Mesothelial cell of epicardium (in vitro differentiated cells): ENCODE measurements around the gene KDM6A. TPM values are rescaled to one million over a fixed set of nuclear protein-coding genes. Genes with fewer than 3 reads are reported as not detected.
"Not testable (repeated sequence)": the region's sequence is repeated elsewhere in the genome, so short reads cannot be mapped to it uniquely, and the experiment has no call there.

Experiments
- DNase-seq, 2 experiments: peaks; one replicate each; pipeline ENCODE4 v3.0.0; 2021; ENCODE audit warnings: low spot score in 2 of 2; ENCODE audit not compliant: unreplicated experiment in 2 of 2
- H3K27ac Mint-ChIP-seq: 2 replicates; pipeline ENCODE4 v1.8.0; 2021; ENCODE audit warnings: mixed read lengths
- H3K27me3 Mint-ChIP-seq: 2 replicates; pipeline ENCODE4 v1.8.0; 2021; ENCODE audit warnings: low read depth, mixed read lengths
- H3K36me3 Mint-ChIP-seq: 2 replicates; pipeline ENCODE4 v1.8.0; 2021; ENCODE audit warnings: mixed read lengths
- H3K4me1 Mint-ChIP-seq: 2 replicates; pipeline ENCODE4 v1.8.0; 2021; ENCODE audit warnings: mixed read lengths
- H3K4me3 Mint-ChIP-seq: 2 replicates; pipeline ENCODE4 v1.8.0; 2021; ENCODE audit warnings: mild to moderate bottlenecking, moderate library complexity, mixed read lengths
- H3K9me3 Mint-ChIP-seq: 2 replicates; pipeline ENCODE4 v1.8.0; 2021; ENCODE audit warnings: mixed read lengths
- total RNA-seq: library from RNA; stranded (reverse); gene quantifications from 3 replicates; pipeline ENCODE4 v1.2.1, GENCODE V29; 2021
- TF ChIP-seq, protein P1 (sequence below): fragments of 200-600 bp; sonication (generic); IDR thresholded peaks from one replicate; pipeline ENCODE4 v1.5.0; 2021; ENCODE audit warnings: antibody characterized with exemption; ENCODE audit not compliant: unreplicated experiment

The KDM6A gene
- total RNA-seq, 1 donor from 2014 or later, result 69.7 TPM

DNA sequence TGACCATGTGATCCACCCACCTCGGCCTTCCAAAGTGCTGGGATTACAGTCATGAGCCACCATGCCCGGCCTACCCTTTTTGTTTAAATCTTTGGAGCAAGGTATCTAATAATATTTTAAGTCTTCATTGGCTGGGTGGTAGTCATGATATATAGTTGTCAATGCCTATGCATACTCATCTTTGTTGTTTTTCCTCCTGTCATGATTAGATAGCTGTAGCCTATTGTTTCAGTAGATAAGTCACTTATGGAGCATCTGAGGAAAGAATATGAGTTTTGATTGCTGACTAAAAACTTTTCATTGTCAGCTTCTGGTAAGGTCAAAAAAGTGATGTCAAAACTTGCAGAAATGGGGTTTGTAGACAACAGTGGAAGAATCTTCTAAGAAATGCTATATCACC lies 119.8 kb downstream of the KDM6A start:
- no peak overlapping the region for H3K27ac Mint-ChIP-seq
- H3K4me3 Mint-ChIP-seq, result no peak overlapping the region
- DNase-seq, result no peak
- peaks cover 42% of the 10 kb centered on the region for H3K9me3 Mint-ChIP-seq
- TF ChIP-seq, protein P1, sequence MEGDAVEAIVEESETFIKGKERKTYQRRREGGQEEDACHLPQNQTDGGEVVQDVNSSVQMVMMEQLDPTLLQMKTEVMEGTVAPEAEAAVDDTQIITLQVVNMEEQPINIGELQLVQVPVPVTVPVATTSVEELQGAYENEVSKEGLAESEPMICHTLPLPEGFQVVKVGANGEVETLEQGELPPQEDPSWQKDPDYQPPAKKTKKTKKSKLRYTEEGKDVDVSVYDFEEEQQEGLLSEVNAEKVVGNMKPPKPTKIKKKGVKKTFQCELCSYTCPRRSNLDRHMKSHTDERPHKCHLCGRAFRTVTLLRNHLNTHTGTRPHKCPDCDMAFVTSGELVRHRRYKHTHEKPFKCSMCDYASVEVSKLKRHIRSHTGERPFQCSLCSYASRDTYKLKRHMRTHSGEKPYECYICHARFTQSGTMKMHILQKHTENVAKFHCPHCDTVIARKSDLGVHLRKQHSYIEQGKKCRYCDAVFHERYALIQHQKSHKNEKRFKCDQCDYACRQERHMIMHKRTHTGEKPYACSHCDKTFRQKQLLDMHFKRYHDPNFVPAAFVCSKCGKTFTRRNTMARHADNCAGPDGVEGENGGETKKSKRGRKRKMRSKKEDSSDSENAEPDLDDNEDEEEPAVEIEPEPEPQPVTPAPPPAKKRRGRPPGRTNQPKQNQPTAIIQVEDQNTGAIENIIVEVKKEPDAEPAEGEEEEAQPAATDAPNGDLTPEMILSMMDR, result no peak
- peaks cover 33% of the 10 kb centered on the region for H3K36me3 Mint-ChIP-seq
- peaks cover 6% of the 10 kb centered on the region for H3K4me1 Mint-ChIP-seq
- no peaks in the 10 kb centered on the region for H3K27me3 Mint-ChIP-seq

DNA sequence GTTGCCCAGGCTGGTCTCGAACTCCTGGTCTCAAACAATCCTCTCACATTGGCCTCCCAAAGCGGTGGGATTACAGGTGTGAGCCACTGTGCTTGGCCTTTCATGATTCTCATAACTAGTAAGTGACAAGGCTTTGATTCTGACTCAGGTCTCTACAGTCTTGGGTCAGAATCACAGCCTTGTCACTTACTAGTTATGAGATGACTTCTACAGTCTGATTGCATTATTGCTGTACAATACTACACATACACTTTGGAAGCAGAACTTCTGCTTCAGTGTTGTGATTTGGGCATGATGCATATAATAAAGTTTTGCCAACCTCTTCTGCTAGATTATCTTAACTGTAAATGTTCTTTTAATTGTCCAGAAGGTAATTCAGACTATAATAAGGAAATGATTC lies 123.3 kb downstream of the KDM6A start:
- Mint-ChIP-seq H3K27me3 (no peaks in the 10 kb centered on the region), H3K4me1 (peaks cover 23% of the 10 kb centered on the region), H3K27ac (no peak overlapping the region), H3K36me3 (peaks cover 10% of the 10 kb centered on the region), H3K4me3 (no peak overlapping the region), H3K9me3 (peaks cover 31% of the 10 kb centered on the region)
- TF ChIP-seq, protein P1, result no peak
- no peak for DNase-seq

DNA sequence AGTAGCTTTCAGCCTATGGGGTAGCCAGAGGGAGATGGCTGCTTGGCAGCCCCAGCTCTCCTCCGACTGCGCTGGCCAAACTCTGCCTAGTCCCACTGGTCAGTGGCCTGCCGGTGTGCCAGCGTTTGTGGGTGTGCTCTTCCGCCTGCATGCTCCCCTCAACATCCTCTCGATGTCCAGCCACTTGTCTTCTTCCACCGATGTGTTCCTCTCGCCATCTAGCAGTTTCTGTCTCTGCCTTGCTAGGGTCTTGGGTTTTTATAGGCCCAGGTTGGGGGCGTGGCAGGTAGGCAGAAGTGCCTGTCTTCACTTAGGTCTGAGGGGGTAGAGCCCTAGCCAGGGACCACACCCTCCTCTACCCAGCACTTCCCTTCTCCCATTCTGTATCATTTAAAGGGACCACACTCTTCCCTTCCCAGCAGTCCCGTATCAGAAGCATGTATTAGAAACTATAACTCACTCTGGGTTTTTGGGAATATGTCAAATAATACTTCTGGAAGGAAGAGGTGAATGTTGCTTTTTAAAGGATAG lies 124.4 kb downstream of the KDM6A start:
- H3K4me3 Mint-ChIP-seq, result no peak overlapping the region
- H3K27ac Mint-ChIP-seq, result no peak overlapping the region
- peaks cover 28% of the 10 kb centered on the region for H3K9me3 Mint-ChIP-seq
- DNase-seq, result no peak
- TF ChIP-seq, protein P1, result no peak
- no peaks in the 10 kb centered on the region for H3K27me3 Mint-ChIP-seq
- H3K36me3 Mint-ChIP-seq, result peaks cover 8% of the 10 kb centered on the region
- peaks cover 31% of the 10 kb centered on the region for H3K4me1 Mint-ChIP-seq

DNA sequence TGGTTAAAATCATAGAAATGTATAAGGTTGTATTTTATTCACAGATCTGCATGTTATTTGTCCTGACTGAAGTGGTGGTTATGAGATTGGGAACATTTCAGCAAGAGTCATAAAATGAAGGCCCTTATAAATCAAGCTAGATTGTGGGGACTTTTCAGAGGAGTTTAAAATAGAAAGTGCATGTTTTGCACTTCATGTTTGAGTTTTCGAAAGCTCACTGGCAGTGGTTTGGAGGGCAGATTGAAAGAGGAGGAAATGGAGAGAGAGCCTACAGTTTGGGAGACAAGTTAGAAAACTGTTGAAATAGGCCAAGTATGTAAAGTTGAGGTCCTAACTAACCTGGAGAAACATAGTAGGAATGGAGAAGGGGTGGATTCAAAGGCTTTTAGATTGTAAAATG lies 124.9 kb downstream of the KDM6A start:
- Mint-ChIP-seq H3K4me3 (no peak overlapping the region), H3K27me3 (no peaks in the 10 kb centered on the region), H3K27ac (peak overlapping the region; percentile 35), H3K9me3 (peaks cover 26% of the 10 kb centered on the region), H3K4me1 (peaks cover 37% of the 10 kb centered on the region), H3K36me3 (peaks cover 6% of the 10 kb centered on the region)
- TF ChIP-seq, protein P1, result no peak
- DNase-seq, result no peak

DNA sequence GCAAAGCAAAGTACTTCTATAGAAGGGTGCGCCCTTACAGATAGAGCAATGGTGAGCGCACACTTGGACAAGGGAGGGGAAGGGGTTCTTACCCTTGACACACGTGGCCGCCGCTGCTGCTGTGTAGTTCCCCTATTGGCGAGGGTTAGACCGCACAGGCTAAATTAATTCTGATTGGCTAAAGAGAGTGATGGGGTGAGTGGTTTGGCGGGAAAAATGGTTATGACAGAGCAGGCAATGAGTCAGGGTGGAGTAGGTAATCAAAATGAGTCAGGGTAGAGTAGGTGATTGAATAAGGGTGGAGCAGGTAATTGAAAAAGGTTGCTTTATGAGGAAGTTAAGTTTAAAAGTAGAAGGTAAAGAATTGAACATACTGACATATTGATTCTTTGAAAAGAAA lies 126.2 kb downstream of the KDM6A start:
- H3K27me3 Mint-ChIP-seq, DNase-seq, H3K4me3 Mint-ChIP-seq, H3K27ac Mint-ChIP-seq, H3K36me3 Mint-ChIP-seq: not testable (repeated sequence)
- H3K9me3 Mint-ChIP-seq, result peaks cover 19% of the 10 kb centered on the region
- peaks cover 49% of the 10 kb centered on the region for H3K4me1 Mint-ChIP-seq

DNA sequence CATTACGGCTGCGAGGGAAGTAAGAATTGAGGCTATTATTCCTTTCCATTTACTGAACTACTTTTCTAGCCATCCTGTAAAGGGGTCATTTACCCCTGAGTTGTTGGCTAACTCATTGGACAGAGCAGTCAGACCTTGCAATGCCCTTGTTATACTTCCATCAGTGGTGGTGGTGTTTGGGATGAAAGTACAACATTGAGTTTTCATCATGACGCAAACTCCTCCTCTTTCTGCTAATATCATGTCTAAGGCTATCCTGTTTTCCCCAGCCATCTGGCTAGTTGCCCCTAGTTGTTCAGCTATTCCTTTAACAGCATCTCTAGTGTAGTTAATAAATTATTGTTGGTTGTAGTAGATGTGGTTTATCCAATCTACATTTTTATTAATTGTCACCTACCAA lies 126.9 kb downstream of the KDM6A start:
- H3K4me3 Mint-ChIP-seq, DNase-seq, H3K36me3 Mint-ChIP-seq, H3K27me3 Mint-ChIP-seq: not testable (repeated sequence)
- Mint-ChIP-seq H3K27ac (peak overlapping the region; percentile 59), H3K9me3 (peaks cover 18% of the 10 kb centered on the region), H3K4me1 (peaks cover 53% of the 10 kb centered on the region)

DNA sequence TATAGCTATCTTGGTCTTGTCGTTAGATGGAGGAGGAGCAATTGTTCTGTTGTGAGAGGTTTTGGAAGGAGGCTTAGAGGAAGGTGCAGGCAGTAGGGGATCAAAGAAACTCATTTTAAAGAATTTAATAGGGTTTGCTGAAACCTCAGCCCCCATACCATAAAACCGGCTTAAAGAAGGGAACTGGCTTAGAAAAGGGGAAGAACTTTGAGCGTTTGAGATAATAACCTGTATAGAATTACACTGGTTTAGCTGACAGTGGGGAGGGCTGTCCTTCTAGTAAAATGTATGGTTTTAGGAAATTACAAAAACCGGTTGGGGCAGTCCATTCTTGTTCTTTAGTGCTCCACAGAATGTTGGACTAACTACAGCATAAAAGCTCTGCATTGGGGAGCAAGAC lies 128.1 kb downstream of the KDM6A start:
- H3K36me3 Mint-ChIP-seq, result peaks cover 4% of the 10 kb centered on the region

More for the DNA sequence above, 128.1 kb downstream of the KDM6A start:
- no peak for DNase-seq
- H3K4me3 Mint-ChIP-seq, result peak overlapping the region; percentile 22
- peaks cover 21% of the 10 kb centered on the region for H3K9me3 Mint-ChIP-seq
- H3K27ac Mint-ChIP-seq, result peak overlapping the region; percentile 71
- TF ChIP-seq, protein P1, result no peak
- H3K27me3 Mint-ChIP-seq, result no peaks in the 10 kb centered on the region
- peaks cover 53% of the 10 kb centered on the region for H3K4me1 Mint-ChIP-seq
